GM23338 (cell line): ENCODE results near the gene KCNQ5. TPM values are rescaled to one million over a fixed set of nuclear protein-coding genes. Genes with fewer than 3 reads are reported as not detected.

Experiments
- ATAC-seq: fragments of 200-7000 bp; cut with Tn5 transposase; 3 replicates; pipeline ENCODE4 v1.9.1; 2020
- DNase-seq: peaks from one replicate; pipeline ENCODE4 v3.0.0-alpha.2; 2015; ENCODE audit warnings: low spot score
- H2AFZ ChIP-seq: fragments of 200-600 bp; sonication (generic); 2 replicates; pipeline ENCODE4 v1.8.0; 2016; ENCODE audit warnings: antibody characterized with exemption, mild to moderate bottlenecking, moderate library complexity
- H3F3A ChIP-seq: fragments of 200-600 bp; sonication (generic); replicated peaks from 2 replicates; pipeline ENCODE4 v1.8.0; 2017; ENCODE audit warnings: antibody characterized with exemption, mixed run types, low read depth
- H3K27ac ChIP-seq: fragments of 200-600 bp; sonication (generic); 2 replicates; pipeline ENCODE4 v1.6.1; 2016; ENCODE audit warnings: low read depth
- H3K27me3 ChIP-seq: fragments of 200-600 bp; sonication (generic); 2 replicates; pipeline ENCODE4 v1.8.0; 2016; ENCODE audit warnings: mild to moderate bottlenecking, mixed run types, moderate library complexity; ENCODE audit not compliant: insufficient read depth
- H3K36me3 ChIP-seq: fragments of 200-600 bp; sonication (generic); 2 replicates; pipeline ENCODE4 v1.8.0; 2016; ENCODE audit warnings: mild to moderate bottlenecking; ENCODE audit not compliant: insufficient read depth
- H3K4me1 ChIP-seq: fragments of 200-600 bp; sonication (generic); 2 replicates; pipeline ENCODE4 v1.8.0; 2016; ENCODE audit warnings: mild to moderate bottlenecking, moderate library complexity; ENCODE audit not compliant: insufficient read depth
- H3K4me2 ChIP-seq: fragments of 200-600 bp; sonication (generic); 2 replicates; pipeline ENCODE4 v1.7.1; 2017; ENCODE audit warnings: mixed run types
- H3K4me3 ChIP-seq: fragments of 200-600 bp; sonication (generic); 2 replicates; pipeline ENCODE4 v1.6.1; 2016; ENCODE audit warnings: mixed run types
- H3K79me2 ChIP-seq: fragments of 200-600 bp; sonication (generic); replicated peaks from 2 replicates; pipeline ENCODE4 v1.8.0; 2017; ENCODE audit warnings: mild to moderate bottlenecking; ENCODE audit not compliant: insufficient read depth
- H3K9me2 ChIP-seq: fragments of 200-600 bp; sonication (generic); 2 replicates; pipeline ENCODE4 v1.8.0; 2017; ENCODE audit not compliant: insufficient read depth
- H4K20me1 ChIP-seq: fragments of 200-600 bp; sonication (generic); replicated peaks from 2 replicates; pipeline ENCODE4 v1.8.0; 2017; ENCODE audit warnings: mild to moderate bottlenecking; ENCODE audit not compliant: insufficient read depth
- H3K27ac Mint-ChIP-seq: 2 replicates; pipeline ENCODE4 v1.8.0; 2020; ENCODE audit warnings: inconsistent platforms, mild to moderate bottlenecking, moderate library complexity, mixed read lengths
- H3K27me3 Mint-ChIP-seq: 3 replicates; pipeline ENCODE4 v1.8.0; 2022; ENCODE audit warnings: low read depth, mild to moderate bottlenecking, moderate library complexity, mixed read lengths, inconsistent platforms; ENCODE audit not compliant: insufficient read depth, poor library complexity
- H3K36me3 Mint-ChIP-seq: 3 replicates; pipeline ENCODE4 v1.8.0; 2021; ENCODE audit warnings: low read depth, mild to moderate bottlenecking, inconsistent platforms, moderate library complexity, mixed read lengths
- H3K4me1 Mint-ChIP-seq: 3 replicates; pipeline ENCODE4 v1.8.0; 2020; ENCODE audit warnings: mild to moderate bottlenecking, inconsistent platforms, mixed read lengths
- H3K4me3 Mint-ChIP-seq: 3 replicates; pipeline ENCODE4 v1.8.0; 2021; ENCODE audit warnings: moderate library complexity, mild to moderate bottlenecking, inconsistent platforms, mixed read lengths
- H3K9me3 Mint-ChIP-seq: 3 replicates; pipeline ENCODE4 v1.8.0; 2020; ENCODE audit warnings: moderate library complexity, mild to moderate bottlenecking, inconsistent platforms, mixed read lengths
- CREB1 ChIP-seq: fragments of 250-450 bp; sonication (Bioruptor Pico); IDR thresholded peaks from 2 replicates; pipeline ENCODE4 v1.5.0; 2020; ENCODE audit warnings: low read depth, mild to moderate bottlenecking, moderate library complexity
- CTCF ChIP-seq, 2 experiments: fragments of 200-600 bp in 1 of 2; sonication (generic) in 1 of 2; conservative IDR thresholded peaks; 2 replicates each; pipeline versions ENCODE4 v1.5.1 to v1.6.1; 2016 to 2017; ENCODE audit warnings: antibody characterized with exemption in 2 of 2, low read depth in 2 of 2, mild to moderate bottlenecking in 2 of 2, moderate library complexity in 1 of 2
- ETS1 ChIP-seq: IDR thresholded peaks from 2 replicates; pipeline ENCODE4 v1.6.1; 2016; ENCODE audit warnings: antibody characterized with exemption
- EZH2 ChIP-seq: fragments of 200-600 bp; sonication (generic); IDR thresholded peaks from one replicate; pipeline ENCODE4 v1.8.0; 2017; ENCODE audit warnings: antibody characterized with exemption, mild to moderate bottlenecking, low read depth; ENCODE audit not compliant: unreplicated experiment
- EZH2phosphoT487 ChIP-seq: fragments of 200-600 bp; sonication (generic); IDR thresholded peaks from one replicate; pipeline ENCODE4 v1.8.1; 2018; ENCODE audit warnings: antibody characterized with exemption; ENCODE audit not compliant: unreplicated experiment
- JUNB ChIP-seq: IDR thresholded peaks from one replicate; pipeline ENCODE4 v1.6.1; 2016; ENCODE audit warnings: antibody characterized with exemption; ENCODE audit not compliant: unreplicated experiment
- NANOG ChIP-seq: IDR thresholded peaks from 2 replicates; pipeline ENCODE4 v1.6.1; 2016; ENCODE audit warnings: antibody characterized with exemption, borderline replicate concordance
- POLR2AphosphoS5 ChIP-seq: IDR thresholded peaks from 2 replicates; pipeline ENCODE4 v1.6.1; 2016; ENCODE audit warnings: antibody characterized with exemption, low read depth
- REST ChIP-seq: IDR thresholded peaks from one replicate; pipeline ENCODE4 v1.6.1; 2018; ENCODE audit warnings: antibody characterized with exemption; ENCODE audit not compliant: unreplicated experiment
- STAT1 ChIP-seq: IDR thresholded peaks from one replicate; pipeline ENCODE4 v1.6.1; 2016; ENCODE audit warnings: antibody characterized with exemption; ENCODE audit not compliant: unreplicated experiment
- ZNF114 ChIP-seq: fragments of 250-450 bp; sonication (Bioruptor Pico); IDR thresholded peaks from 2 replicates; pipeline ENCODE4 v1.5.0; 2020; ENCODE audit warnings: mild to moderate bottlenecking, moderate library complexity
- ZNF331 ChIP-seq: fragments of 250-450 bp; sonication (Bioruptor Pico); IDR thresholded peaks from 2 replicates; pipeline ENCODE4 v1.5.0; 2020; ENCODE audit warnings: low read depth, mild to moderate bottlenecking, moderate library complexity
- ZNF462 ChIP-seq: fragments of 250-450 bp; sonication (Bioruptor Pico); IDR thresholded peaks from 2 replicates; pipeline ENCODE4 v1.5.0; 2020; ENCODE audit warnings: mild to moderate bottlenecking, moderate library complexity
- polyA plus RNA-seq: library from polyadenylated mRNA; unstranded; fragments of >200 nt; fragmentation: Nextera tagmentation; extraction: Ambion mirVana; gene quantifications from 2 replicates; pipeline ENCODE4 v1.2.1, GENCODE V29; 2016
- total RNA-seq: library from RNA; depleted of rRNA; stranded (reverse); fragments of >200 nt; shearing (Covaris generic); gene quantifications from 2 replicates; pipeline ENCODE4 v1.2.3, GENCODE V29; 2014

KCNQ5 gene
- total and polyA plus RNA-seq, 2 experiments from 2014 or later = 0.68 to 0.87 TPM

DNA sequence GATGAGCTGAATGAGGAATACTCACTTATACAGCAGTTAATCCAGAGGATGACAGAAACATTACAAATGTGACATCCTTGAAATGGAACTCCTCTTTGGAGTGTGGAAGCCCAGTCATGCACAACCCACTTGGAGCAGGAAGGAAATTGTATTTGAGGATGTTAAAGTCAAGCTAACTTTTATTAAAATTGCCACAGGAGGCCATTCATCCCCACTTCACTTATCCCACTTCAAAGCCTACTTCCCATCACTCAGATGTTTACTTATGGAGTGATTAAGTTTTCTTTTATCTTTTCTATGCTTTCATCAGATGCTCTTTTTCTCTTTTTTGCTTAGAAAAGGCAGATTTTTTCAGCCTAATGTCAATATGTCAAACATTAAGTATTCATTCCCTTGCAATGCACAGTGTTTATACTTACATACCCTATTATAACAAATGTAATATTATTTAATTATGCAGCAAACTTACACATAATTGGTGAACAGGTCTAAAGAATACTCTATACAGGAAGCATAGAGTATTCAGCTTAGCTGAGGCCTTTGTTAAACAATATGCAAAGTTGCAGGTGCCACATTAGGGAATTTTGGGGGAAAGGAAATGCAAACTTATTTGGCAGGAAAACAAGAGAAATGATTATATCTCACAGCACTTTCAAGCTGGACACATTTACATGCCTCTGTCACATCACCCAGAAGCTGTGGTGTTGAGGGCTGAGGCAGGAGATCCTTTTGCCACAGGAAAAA is 454.5 kb downstream of the KCNQ5 start:
- peaks cover 40% of the 10 kb centered on the region for H3K4me1 ChIP-seq
- H3K27me3 Mint-ChIP-seq = peaks cover 4% of the 10 kb centered on the region
- peak overlapping the region; percentile 76 for H3K27ac Mint-ChIP-seq
- DNase-seq = peak; percentile 16
- no peak overlapping the region for H3K4me3 Mint-ChIP-seq
- peak overlapping the region; percentile 61 for H3K4me2 ChIP-seq
- no peak overlapping the region for H3K4me3 ChIP-seq
- H3K4me1 Mint-ChIP-seq = peaks cover 47% of the 10 kb centered on the region
- no peaks in the 10 kb centered on the region for H3K36me3 Mint-ChIP-seq
- ATAC-seq = no peak
- peak overlapping the region; percentile 62; the same call in 1 of the 2 replicates for H3K27ac ChIP-seq
- no peaks in the 10 kb centered on the region for H3K79me2 ChIP-seq
- no peaks in the 10 kb centered on the region for H3K9me2 ChIP-seq
- no peaks in the 10 kb centered on the region for H3K27me3 ChIP-seq
- no peak overlapping the region for H2AFZ ChIP-seq
- no peak for TF ChIP-seq STAT1
- TF ChIP-seq ZNF331 (CRISPR knock-in tag) = no peak
- no peak for TF ChIP-seq CTCF (conservative IDR thresholded peaks at IDR 0.05; ENCODE audit: low read depth in 2 of 2)
- TF ChIP-seq CREB1 (CRISPR knock-in tag) = no peak
- no peak for TF ChIP-seq EZH2
- TF ChIP-seq JUNB = no peak
- TF ChIP-seq ETS1 = no peak
- TF ChIP-seq EZH2phosphoT487 = no peak
- TF ChIP-seq NANOG = no peak
- no peak for TF ChIP-seq ZNF462 (CRISPR knock-in tag)
- TF ChIP-seq POLR2AphosphoS5 = no peak
- no peak for TF ChIP-seq ZNF114 (CRISPR knock-in tag)
- TF ChIP-seq REST = no peak
- no peaks in the 10 kb centered on the region for H3K36me3 ChIP-seq
- H3K9me3 Mint-ChIP-seq = no peaks in the 10 kb centered on the region
- H4K20me1 ChIP-seq = no peaks in the 10 kb centered on the region
- H3F3A ChIP-seq = no peaks in the 10 kb centered on the region
